HUES6 (cell line): Measurements from ENCODE around the gene IMP3.

Experiments used
- H3K27ac ChIP-seq: 2 replicates; pipeline ENCODE4 v1.7.0; 2013; ENCODE audit warnings: low read depth, mild to moderate bottlenecking, low read length, inconsistent platforms
- H3K27me3 ChIP-seq: 2 replicates; pipeline ENCODE4 v1.6.1; 2013; ENCODE audit warnings: low read length; ENCODE audit not compliant: control insufficient read depth, insufficient read depth
- H3K36me3 ChIP-seq: 2 replicates; pipeline ENCODE4 v1.6.1; 2013; ENCODE audit warnings: low read length; ENCODE audit not compliant: control insufficient read depth, insufficient read depth
- H3K4me1 ChIP-seq: 2 replicates; pipeline ENCODE4 v1.6.1; 2013; ENCODE audit warnings: low read length; ENCODE audit not compliant: control insufficient read depth, insufficient read depth
- H3K4me3 ChIP-seq: 2 replicates; pipeline ENCODE4 v1.5.1; 2013; ENCODE audit warnings: low read depth, low read length
- H3K9ac ChIP-seq: one replicate; pipeline ENCODE4 v1.6.1; 2013; ENCODE audit warnings: mild to moderate bottlenecking, low read length
- H3K9me3 ChIP-seq: 2 replicates; pipeline ENCODE4 v1.6.1; 2013; ENCODE audit warnings: low read depth, low read length; ENCODE audit not compliant: control insufficient read depth, insufficient read depth

Gene IMP3

GRCh38 chr15:75648156-75649000, 8.4 kb upstream of the IMP3 start:
- Histone ChIP-seq H3K9me3 (no peaks in the 10 kb centered on the region), H3K4me1 (peaks cover 40% of the 10 kb centered on the region), H3K9ac (peak overlapping the region; percentile 88), H3K27me3 (peaks cover 14% of the 10 kb centered on the region), H3K4me3 (peak overlapping the region; percentile 99), H3K27ac (peak overlapping the region; percentile 91), H3K36me3 (peaks cover 16% of the 10 kb centered on the region; the same call in 1 of the 2 replicates)

- Histone ChIP-seq H3K36me3 (peaks cover 16% of the 10 kb centered on the region; the same call in 1 of the 2 replicates), H3K9me3 (no peaks in the 10 kb centered on the region), H3K27ac (peak within 1 kb of the TSS; percentile 91), H3K9ac (peak within 1 kb of the TSS; percentile 88), H3K4me1 (peaks cover 38% of the 10 kb centered on the region), H3K27me3 (peaks cover 14% of the 10 kb centered on the region), H3K4me3 (peak within 1 kb of the TSS; percentile 99)
Measured at GRCh38 chr15:75647370-75648155, 7.5 kb upstream of the IMP3 start, which contains the start of gene SNX33. TSS of gene SNX33 (plus strand) at chr15:75647912. CDS start at chr15:75649103, 1,191 bp downstream.

DNA sequence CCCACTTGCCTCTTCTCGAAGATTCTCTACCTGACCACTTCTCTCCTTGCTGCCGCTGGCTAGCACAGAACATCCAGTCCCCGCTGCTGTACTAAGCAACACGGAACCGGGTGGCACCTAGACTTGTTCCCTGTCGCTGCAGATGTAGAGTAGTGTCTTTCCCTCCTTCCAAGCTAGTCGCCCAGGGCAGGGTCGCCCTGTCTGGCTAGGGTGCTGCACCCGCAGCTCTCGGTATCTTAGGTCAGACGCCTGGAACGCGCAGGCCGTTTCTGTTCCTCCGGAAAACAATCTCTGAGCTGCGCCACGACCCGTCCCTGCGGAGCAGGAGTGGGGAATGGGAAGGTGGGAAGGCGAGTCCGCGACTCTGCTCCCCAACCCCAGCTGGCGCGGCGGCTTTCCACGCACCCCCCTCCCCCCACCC, 6.9 kb upstream of the IMP3 start:
- peaks cover 16% of the 10 kb centered on the region; the same call in 1 of the 2 replicates for H3K36me3 ChIP-seq
- H3K9ac ChIP-seq = peak overlapping the region; percentile 88
- H3K27me3 ChIP-seq = peaks cover 14% of the 10 kb centered on the region
- peak overlapping the region; percentile 99 for H3K4me3 ChIP-seq
- H3K4me1 ChIP-seq = peaks cover 38% of the 10 kb centered on the region
- peak overlapping the region; percentile 91; the same call in 1 of the 2 replicates for H3K27ac ChIP-seq
- H3K9me3 ChIP-seq = no peaks in the 10 kb centered on the region

GRCh38 chr15:75646112-75646943, 6.3 kb upstream of the IMP3 start:
- Histone ChIP-seq H3K27me3 (peaks cover 14% of the 10 kb centered on the region), H3K27ac (no peak overlapping the region), H3K9ac (peak overlapping the region; percentile 88), H3K36me3 (peaks cover 14% of the 10 kb centered on the region; the same call in 1 of the 2 replicates), H3K9me3 (no peaks in the 10 kb centered on the region), H3K4me3 (peak overlapping the region; percentile 99), H3K4me1 (peaks cover 34% of the 10 kb centered on the region)

GRCh38 chr15:75644376-75644775, 4.4 kb upstream of the IMP3 start:
- H3K9ac ChIP-seq = no peak overlapping the region
- peaks cover 17% of the 10 kb centered on the region for H3K4me1 ChIP-seq
- peaks cover 14% of the 10 kb centered on the region for H3K27me3 ChIP-seq
- H3K36me3 ChIP-seq = no peaks in the 10 kb centered on the region
- H3K4me3 ChIP-seq = no peak overlapping the region
- H3K9me3 ChIP-seq = no peaks in the 10 kb centered on the region
- no peak overlapping the region for H3K27ac ChIP-seq

DNA sequence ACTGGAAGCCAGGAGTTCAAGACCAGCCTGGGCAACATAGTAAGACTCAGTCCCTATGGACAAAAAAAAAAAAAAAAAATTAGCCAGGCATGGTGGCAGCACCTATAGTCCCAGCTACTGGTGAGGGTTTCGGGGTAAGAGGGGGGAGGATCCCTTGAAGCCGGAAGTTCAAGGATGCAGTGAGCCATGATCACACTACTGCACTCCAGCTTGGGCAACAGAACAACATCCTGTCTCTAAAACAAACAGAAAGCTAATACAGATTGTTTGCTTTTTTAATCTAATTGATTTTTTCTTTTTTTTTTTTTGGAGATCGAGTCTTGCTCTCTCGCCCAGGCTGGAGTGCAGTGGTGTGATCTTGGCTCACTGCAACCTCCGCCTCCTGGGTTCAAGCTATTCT, 1.6 kb upstream of the IMP3 start:
- Histone ChIP-seq H3K36me3 (no peaks in the 10 kb centered on the region), H3K9ac (no peak overlapping the region), H3K27me3 (peaks cover 9% of the 10 kb centered on the region), H3K27ac (no peak overlapping the region), H3K4me3 (no peak overlapping the region), H3K9me3 (no peaks in the 10 kb centered on the region), H3K4me1 (peaks cover 14% of the 10 kb centered on the region; the same call in 1 of the 2 replicates)

GRCh38 chr15:75641179-75641503, 1.1 kb upstream of the IMP3 start:
- H3K4me3 ChIP-seq = peak overlapping the region; percentile 91
- no peaks in the 10 kb centered on the region for H3K9me3 ChIP-seq
- no peaks in the 10 kb centered on the region for H3K36me3 ChIP-seq
- no peak overlapping the region for H3K27ac ChIP-seq
- H3K4me1 ChIP-seq = peaks cover 10% of the 10 kb centered on the region; the same call in 1 of the 2 replicates
- no peak overlapping the region for H3K9ac ChIP-seq
- peaks cover 5% of the 10 kb centered on the region for H3K27me3 ChIP-seq

GRCh38 chr15:75640483-75641178, 607 bp upstream of the IMP3 start:
- Histone ChIP-seq H3K4me3 (peak overlapping the region; percentile 91), H3K27ac (peak overlapping the region; percentile 74; the same call in 1 of the 2 replicates)

GRCh38 chr15:75639191-75639708, 774 bp downstream of the IMP3 start:
- Histone ChIP-seq H3K9me3 (no peaks in the 10 kb centered on the region), H3K4me1 (peaks cover 13% of the 10 kb centered on the region), H3K9ac (peak overlapping the region; percentile 98), H3K4me3 (peak overlapping the region; percentile 91), H3K27me3 (no peaks in the 10 kb centered on the region), H3K27ac (peak overlapping the region; percentile 86), H3K36me3 (no peaks in the 10 kb centered on the region)

More at GRCh38 chr15:75640483-75641178, 607 bp upstream of the IMP3 start:
- Histone ChIP-seq H3K9ac (peak overlapping the region; percentile 98), H3K27me3 (no peaks in the 10 kb centered on the region; the same call in 1 of the 2 replicates), H3K4me1 (peaks cover 10% of the 10 kb centered on the region; the same call in 1 of the 2 replicates), H3K9me3 (no peaks in the 10 kb centered on the region), H3K36me3 (no peaks in the 10 kb centered on the region)
